ENCODE measurements around the gene TMEM119.
"Not testable (repeated sequence)": the region's sequence is repeated elsewhere in the genome, so short reads cannot be mapped to it uniquely, and the experiment has no call there.

TMEM119 gene

DNA sequence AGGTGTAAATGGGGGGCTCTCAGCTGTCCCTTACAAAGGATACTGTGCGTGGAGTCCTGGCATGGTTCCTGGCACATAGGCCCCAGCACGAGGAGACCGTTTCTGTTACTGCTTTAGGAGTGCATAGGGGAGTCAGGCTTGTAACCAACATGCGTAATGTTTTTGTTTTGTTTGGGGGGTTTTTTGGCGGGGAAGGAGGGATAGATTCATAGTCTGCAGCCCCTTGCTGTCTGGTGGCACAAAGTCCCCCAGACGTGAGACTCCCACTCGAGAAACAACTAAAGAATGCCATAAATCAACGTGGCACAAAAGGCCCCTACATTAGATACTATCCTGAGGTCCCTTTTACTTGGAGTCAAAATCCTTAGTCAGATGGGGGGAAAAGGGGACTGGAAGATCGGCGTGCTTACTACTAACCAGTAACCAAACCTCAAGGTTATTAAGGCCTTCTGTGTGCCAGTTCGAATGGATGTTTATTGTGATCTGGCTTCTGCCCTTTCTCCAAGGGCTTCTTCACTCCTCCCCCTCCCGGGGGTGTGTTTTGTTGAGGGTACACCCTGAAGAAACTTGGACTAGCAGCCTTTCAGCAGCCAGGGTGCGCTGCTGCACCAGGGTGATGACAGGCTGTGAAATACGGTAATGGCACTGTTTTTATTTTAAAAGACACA lies 34.6 kb downstream of the TMEM119 start:
- FAIRE-seq: no peak

DNA sequence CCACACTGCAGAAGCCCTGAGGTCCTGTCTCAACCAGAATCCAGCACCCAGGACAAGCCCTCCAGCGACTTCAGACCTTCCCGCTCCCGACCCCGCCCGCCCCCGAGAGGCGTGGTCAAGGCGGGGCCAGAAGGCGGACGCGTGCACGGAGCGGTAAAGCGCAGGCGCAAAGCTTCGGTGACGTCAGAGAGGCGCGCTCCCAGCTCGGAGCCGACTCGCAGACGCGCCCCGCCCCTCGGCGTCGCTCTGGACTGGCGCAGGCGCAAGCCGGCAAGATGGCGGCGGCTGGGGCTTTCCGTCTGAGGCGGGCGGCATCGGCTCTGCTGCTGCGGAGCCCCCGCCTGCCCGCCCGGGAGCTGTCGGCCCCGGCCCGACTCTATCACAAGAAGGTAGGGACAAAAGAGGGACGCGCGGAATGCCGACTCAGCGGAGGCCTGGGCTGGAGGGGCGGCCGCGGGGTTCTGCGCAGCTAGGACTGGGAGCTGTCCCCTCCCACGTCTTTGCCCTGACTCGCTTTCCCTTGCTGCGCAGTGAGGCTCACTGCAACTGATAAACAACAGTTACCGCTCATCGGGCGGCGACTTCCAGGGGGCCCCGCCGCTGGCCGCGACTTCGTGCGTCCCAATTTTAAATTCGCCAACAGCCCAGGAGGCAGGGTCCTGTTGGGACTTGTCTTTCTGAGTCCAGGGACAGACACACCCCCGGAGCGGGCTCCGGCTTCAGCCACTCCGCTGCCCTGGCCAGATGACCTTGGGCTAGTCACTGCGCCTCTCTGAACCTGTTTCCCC lies 35.3 kb downstream of the TMEM119 start, which contains the start of gene ISCU:
TSS of gene ISCU (plus strand) at position 249 of the 788 bp plus-strand sequence. CDS start at position 276, 27 bp downstream.
- no peak for FAIRE-seq

- no peak for FAIRE-seq
Observed at GRCh38 chr12:108561852-108562347, 36.0 kb downstream of the TMEM119 start.

DNA sequence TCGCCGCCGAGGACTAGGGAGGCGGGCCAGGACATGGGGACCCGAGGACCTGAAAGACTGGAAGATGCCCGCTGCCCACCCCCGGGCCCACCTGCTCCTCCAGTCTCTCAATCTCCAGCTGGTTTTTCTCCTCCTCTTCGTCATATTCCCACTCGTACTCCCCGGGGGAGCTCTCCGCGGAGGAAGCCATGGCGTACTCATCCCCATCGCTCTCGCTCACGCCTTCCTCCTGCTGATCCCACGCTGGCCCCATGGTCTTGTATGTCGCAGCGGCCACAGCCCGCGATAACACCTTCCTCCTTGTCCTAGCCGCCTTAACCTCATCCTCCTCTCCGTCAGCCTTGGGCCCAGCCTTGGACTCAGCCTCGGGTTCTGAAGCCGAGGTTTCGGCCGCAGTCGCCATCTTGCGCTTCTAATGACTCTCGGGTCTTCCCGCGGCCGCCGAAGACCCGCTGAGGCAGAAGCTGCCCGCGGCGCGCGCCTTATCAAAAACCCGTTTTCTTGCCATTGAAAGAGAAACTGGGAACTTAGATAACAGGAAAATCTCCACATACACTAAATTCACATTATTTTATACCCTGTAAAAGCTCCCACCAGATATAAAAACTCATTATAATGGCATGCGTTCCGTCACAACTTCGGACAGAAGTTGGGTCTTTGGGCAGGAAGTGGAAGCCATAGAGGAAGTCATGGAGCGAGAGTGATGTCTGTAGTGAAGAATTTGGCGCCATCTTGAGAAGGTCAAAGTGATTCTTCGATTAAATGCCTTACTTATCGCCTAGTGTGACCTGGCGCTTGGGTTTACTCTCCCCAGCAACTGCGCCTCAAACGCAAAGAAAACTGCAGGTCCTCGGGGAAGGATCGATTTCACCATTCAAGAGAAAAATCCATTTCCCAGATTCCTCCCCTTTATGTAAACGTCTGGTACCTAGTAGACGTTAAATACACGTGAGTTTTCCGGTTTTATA lies 36.8 kb downstream of the TMEM119 start, which contains the start of gene SART3:
TSS of gene SART3 (minus strand) at position 422 of the 968 bp plus-strand sequence. CDS start at position 403, 19 bp downstream.
- no peak for FAIRE-seq

- FAIRE-seq: no peak
Observed at GRCh38 chr12:108560321-108560721, 37.6 kb downstream of the TMEM119 start.

GRCh38 chr12:108559748-108560147 lies 38.1 kb downstream of the TMEM119 start:
- no peak for FAIRE-seq

DNA sequence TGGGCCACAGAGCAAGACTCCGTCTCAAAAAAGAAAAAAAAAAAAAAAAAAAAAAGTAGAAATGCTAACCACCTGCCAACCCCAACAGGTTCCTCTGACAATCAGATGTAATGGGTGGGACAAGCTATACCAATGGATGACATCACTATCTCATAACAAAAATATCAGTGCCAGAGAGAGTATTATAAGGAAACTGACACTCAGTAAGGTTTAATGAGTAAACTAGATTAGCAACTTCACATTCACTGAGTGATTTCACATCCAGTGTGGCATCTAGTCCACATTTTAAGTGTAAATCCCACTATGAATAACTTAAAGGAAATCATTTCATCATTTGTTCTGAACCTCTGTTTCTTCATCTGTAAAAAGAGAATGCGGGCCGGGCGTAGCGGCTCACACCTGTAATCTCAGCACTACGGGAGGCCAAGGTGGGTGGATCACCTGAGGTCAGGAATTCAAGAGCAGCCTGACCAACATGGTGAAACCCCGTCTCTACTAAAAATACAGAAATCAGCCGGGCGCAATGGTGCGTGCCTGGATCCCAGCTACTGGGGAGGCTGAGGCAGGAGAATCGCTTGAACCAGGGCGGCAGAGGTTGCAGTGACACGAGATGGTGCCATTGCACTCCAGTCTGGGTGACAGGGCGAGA lies 38.8 kb downstream of the TMEM119 start:
- no peak for FAIRE-seq

- not testable (repeated sequence) for FAIRE-seq
Observed at GRCh38 chr12:108555383-108555782, 42.5 kb downstream of the TMEM119 start.

- no peak for FAIRE-seq
Observed at GRCh38 chr12:108553799-108554198, 44.1 kb downstream of the TMEM119 start.

DNA sequence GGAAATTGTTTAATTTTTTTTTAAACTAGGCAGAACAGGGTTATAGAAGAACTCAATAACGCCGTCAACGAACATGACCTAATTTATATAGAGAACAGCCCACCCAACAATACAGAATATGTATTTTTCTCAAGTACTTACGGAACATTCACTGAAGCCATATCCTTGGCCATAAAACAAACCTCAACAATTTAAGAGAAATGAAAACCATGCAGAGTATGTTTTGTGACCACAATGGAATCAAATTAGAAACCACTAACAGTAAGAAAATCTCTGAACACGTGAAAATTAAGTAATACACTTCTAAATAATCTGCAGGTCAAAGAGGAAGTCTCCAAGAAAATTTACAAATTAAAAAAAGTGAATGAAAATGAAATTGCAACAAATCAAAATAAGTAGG lies 46.3 kb downstream of the TMEM119 start:
- FAIRE-seq: no peak

- FAIRE-seq: no peak
Observed at GRCh38 chr12:108548954-108549521, 48.8 kb downstream of the TMEM119 start.

- no peak for FAIRE-seq
Observed at GRCh38 chr12:108547686-108548085, 50.2 kb downstream of the TMEM119 start.

DNA sequence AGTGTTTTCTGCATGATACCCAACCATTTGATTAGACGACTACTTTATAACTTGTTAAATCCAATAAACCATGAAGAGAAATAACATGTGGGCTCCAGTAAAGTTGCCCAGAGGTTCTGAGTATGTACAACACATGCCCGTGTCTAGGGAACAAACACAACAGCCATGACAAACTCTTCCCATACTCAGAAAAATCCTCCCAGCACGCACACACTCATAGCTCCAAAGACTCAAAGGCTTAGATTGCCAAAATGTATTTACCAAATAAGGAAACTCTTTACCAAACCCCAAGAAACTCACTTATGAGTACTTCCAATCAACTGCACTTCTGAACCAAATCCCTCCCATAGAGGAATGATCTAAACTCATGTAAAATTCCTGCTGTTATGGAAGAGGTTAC lies 54.2 kb downstream of the TMEM119 start:
- FAIRE-seq: no peak

GRCh38 chr12:108542320-108542719 lies 55.6 kb downstream of the TMEM119 start:
- no peak for FAIRE-seq

Data from endometrium (tissue), 2 donors.